Measurements from ENCODE around the gene ACSF3. TPM values are rescaled to one million over a fixed set of nuclear protein-coding genes. Genes with fewer than 3 reads are reported as not detected.
"Not testable (repeated sequence)": the region's sequence is repeated elsewhere in the genome, so short reads cannot be mapped to it uniquely, and the experiment has no call there.

ACSF3 gene
- total RNA-seq, 1 donor from 2014 or later: 31.7 TPM

GRCh38 chr16:89067677-89068443 is 25.8 kb upstream of the ACSF3 start:
- Histone ChIP-seq H3K9me3 (no peaks in the 10 kb centered on the region), H3K27ac (no peak overlapping the region), H3K4me1 (no peaks in the 10 kb centered on the region), H3K4me3 (no peak overlapping the region), H3K27me3 (ENCODE audit: low read depth) (peaks cover 42% of the 10 kb centered on the region), H3K36me3 (no peaks in the 10 kb centered on the region)
- DNase-seq: no peak
- intact Hi-C loops (cut with DNase I): no loop called here
- no peak for ATAC-seq
- no peak for TF ChIP-seq CTCF (IDR thresholded peaks at IDR 0.05)

- peaks cover 42% of the 10 kb centered on the region for H3K27me3 ChIP-seq (ENCODE audit: low read depth)
- intact Hi-C loops (cut with DNase I): not testable (repeated sequence)
These were observed 24.6 kb upstream of the ACSF3 start for GRCh38 chr16:89068814-89069616.

GRCh38 chr16:89069920-89070319 is 23.7 kb upstream of the ACSF3 start:
- peaks cover 42% of the 10 kb centered on the region for H3K27me3 ChIP-seq (ENCODE audit: low read depth)
- H3K27ac ChIP-seq: no peak overlapping the region
- no peaks in the 10 kb centered on the region for H3K36me3 ChIP-seq
- ATAC-seq: no peak
- no peak for TF ChIP-seq CTCF (IDR thresholded peaks at IDR 0.05)
- intact Hi-C loops (cut with DNase I): no loop called here
- no peak for DNase-seq
- no peak overlapping the region for H3K4me3 ChIP-seq
- H3K9me3 ChIP-seq: no peaks in the 10 kb centered on the region
- no peaks in the 10 kb centered on the region for H3K4me1 ChIP-seq

More at GRCh38 chr16:89068814-89069616, 24.6 kb upstream of the ACSF3 start:
- H3K9me3 ChIP-seq, ATAC-seq, H3K36me3 ChIP-seq, H3K4me1 ChIP-seq, DNase-seq, H3K27ac ChIP-seq, H3K4me3 ChIP-seq: not testable (repeated sequence)

- H3K27ac ChIP-seq: no peak overlapping the region
- no peaks in the 10 kb centered on the region for H3K36me3 ChIP-seq
- no peaks in the 10 kb centered on the region for H3K4me1 ChIP-seq
- ATAC-seq (no peak), DNase-seq (no peak)
- peaks cover 42% of the 10 kb centered on the region for H3K27me3 ChIP-seq (ENCODE audit: low read depth)
- TF ChIP-seq CTCF (IDR thresholded peaks at IDR 0.05): no peak
- no peak overlapping the region for H3K4me3 ChIP-seq
- H3K9me3 ChIP-seq: no peaks in the 10 kb centered on the region
- intact Hi-C loops (cut with DNase I): no loop called here
These were observed 23.1 kb upstream of the ACSF3 start for GRCh38 chr16:89070590-89070989.

- no peak for DNase-seq
- no peak for TF ChIP-seq CTCF (IDR thresholded peaks at IDR 0.05)
- no peak overlapping the region for H3K4me3 ChIP-seq
- intact Hi-C loops (cut with DNase I): no loop called here
- no peaks in the 10 kb centered on the region for H3K9me3 ChIP-seq
- peaks cover 34% of the 10 kb centered on the region for H3K27me3 ChIP-seq (ENCODE audit: low read depth)
- no peaks in the 10 kb centered on the region for H3K36me3 ChIP-seq
- no peak overlapping the region for H3K27ac ChIP-seq
- no peaks in the 10 kb centered on the region for H3K4me1 ChIP-seq
- ATAC-seq: peak in 1 of 2 donors; percentile 5
These were observed 21.7 kb upstream of the ACSF3 start for GRCh38 chr16:89071686-89072547.
